ENCODE results near the gene RRAS.

DNA sequence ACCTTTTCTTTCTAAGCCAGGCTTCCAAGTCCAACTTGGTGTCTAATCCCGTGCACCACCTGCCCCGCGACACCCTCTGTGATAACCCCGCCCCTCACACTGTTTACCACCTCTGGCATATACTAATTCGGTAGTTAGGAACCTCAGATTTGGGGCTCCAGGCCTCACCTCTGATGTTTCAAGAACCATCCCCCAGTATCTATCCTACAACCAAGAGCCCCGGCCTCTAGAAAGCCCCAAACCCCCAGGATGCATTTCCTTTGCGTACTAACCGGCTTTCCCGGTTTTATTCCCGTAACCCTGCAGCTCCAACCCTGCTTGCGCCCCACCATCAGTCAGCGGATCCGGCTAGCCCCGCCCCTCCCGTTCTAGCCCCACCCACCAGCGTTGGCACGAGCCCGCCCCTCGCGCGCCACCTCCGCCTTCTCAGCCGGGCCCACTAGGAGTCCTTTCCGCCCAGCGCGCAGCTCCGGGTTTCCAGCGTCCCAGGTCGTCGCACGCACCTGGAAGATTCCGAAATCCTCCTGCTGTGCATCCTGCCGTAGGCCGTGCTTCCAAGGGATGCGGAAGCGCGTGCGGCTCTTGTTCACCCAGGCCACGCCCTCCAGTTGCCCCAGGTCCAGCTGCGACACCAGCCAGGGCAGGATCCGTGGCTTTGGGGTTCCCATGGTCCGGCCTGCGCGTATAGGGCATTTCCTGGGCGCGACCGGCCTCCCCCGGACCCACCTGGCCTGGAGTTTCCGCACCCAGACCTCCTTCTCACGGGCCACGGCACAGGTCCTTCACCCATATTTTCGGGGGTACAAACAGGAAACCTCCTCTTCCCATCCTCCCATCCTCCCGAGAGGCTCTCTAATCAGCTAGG lies 24.5 kb upstream of the RRAS start:
- TF ChIP-seq, protein P1, sequence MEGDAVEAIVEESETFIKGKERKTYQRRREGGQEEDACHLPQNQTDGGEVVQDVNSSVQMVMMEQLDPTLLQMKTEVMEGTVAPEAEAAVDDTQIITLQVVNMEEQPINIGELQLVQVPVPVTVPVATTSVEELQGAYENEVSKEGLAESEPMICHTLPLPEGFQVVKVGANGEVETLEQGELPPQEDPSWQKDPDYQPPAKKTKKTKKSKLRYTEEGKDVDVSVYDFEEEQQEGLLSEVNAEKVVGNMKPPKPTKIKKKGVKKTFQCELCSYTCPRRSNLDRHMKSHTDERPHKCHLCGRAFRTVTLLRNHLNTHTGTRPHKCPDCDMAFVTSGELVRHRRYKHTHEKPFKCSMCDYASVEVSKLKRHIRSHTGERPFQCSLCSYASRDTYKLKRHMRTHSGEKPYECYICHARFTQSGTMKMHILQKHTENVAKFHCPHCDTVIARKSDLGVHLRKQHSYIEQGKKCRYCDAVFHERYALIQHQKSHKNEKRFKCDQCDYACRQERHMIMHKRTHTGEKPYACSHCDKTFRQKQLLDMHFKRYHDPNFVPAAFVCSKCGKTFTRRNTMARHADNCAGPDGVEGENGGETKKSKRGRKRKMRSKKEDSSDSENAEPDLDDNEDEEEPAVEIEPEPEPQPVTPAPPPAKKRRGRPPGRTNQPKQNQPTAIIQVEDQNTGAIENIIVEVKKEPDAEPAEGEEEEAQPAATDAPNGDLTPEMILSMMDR (IDR thresholded peaks at IDR 0.05; ENCODE audit: low read depth, low read length): no peak
- no peak for TF ChIP-seq EZH2phosphoT487 (IDR thresholded peaks at IDR 0.05; ENCODE audit: low read depth)
